ENCODE measurements around the gene ROBO1.

DNA sequence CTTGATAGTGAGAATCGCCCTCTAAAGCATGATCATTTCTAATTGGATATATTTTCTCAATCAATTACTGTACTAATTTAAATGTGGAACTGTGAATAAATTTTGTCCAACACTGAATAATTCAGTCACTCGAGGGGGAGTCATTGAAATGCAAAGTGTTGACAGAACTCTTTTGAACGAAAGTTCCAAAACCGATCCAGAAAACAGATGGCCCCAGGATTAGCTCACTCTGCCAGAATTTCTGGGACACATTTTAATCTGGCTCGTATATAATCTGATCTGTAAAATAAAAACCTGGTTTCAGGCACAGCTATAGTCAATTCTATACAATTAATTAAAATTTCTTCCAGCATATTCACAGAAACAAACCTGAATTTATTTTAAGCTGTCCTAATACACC lies 580.4 kb downstream of the ROBO1 start:
- TF ChIP-seq, protein P1, sequence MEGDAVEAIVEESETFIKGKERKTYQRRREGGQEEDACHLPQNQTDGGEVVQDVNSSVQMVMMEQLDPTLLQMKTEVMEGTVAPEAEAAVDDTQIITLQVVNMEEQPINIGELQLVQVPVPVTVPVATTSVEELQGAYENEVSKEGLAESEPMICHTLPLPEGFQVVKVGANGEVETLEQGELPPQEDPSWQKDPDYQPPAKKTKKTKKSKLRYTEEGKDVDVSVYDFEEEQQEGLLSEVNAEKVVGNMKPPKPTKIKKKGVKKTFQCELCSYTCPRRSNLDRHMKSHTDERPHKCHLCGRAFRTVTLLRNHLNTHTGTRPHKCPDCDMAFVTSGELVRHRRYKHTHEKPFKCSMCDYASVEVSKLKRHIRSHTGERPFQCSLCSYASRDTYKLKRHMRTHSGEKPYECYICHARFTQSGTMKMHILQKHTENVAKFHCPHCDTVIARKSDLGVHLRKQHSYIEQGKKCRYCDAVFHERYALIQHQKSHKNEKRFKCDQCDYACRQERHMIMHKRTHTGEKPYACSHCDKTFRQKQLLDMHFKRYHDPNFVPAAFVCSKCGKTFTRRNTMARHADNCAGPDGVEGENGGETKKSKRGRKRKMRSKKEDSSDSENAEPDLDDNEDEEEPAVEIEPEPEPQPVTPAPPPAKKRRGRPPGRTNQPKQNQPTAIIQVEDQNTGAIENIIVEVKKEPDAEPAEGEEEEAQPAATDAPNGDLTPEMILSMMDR (IDR thresholded peaks at IDR 0.05) = no peak
- TF ChIP-seq POLR2A (IDR thresholded peaks at IDR 0.05) = no peak
